KG1 (cell line): ENCODE measurements around the gene CAPZA2.
"Not testable (repeated sequence)": the region's sequence is repeated elsewhere in the genome, so short reads cannot be mapped to it uniquely, and the experiment has no call there.

Experiments
- DNase-seq: peaks from one replicate; lab custom pipeline; 2025; lab: John Stamatoyannopoulos, UW

Gene CAPZA2

DNA sequence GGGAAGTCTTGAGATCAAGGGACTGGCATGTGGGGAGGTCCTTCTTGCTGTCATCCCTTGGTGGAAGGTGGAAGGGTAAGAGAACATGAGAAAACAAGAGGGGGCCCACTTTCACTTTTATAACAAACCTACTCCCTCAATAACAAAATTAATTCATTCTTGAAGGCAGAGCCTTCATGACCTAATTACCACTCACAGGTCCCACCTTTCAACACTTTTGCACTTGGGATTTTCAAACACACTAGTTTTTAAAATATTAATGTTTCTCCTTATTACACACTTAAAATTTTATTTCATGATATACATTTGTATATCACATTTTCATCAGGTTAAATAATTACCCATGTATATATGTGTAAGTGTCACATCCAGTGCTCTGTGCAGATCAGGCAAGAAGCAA is 93.0 kb downstream of the CAPZA2 start:
- DNase-seq: no peak

DNA sequence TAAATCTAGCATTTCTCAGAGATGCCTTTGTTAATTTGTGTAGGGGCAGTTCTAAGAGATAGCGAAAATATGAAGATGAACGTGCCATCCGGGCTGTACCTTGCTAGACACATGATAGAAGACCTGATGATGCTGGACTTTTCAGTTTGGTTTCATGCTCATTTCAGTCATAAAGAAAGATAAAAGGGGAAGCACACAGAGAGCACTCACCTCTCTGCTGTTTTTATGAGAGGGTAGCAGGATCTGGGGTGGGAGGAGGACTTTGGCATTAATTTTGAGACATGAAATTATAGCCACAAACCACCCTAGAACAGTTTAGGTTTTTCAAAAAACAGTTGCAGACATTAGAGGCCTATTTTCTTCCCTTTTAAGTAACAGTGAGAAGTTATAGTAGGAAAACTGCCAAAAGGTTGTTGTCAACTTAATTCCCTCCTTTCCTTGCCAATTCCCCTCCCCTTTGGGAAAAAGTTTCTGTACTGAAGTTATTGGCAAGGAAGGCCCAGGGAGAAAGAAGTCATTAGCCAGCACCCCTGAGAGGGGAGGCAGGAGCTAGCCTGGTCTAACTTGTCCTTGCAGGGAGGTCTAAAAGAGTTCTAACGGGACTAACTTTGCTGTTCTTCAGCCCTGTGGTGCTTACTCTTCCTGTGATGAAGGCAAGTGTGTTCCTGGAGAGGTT is 93.6 kb downstream of the CAPZA2 start:
- no peak for DNase-seq

DNA sequence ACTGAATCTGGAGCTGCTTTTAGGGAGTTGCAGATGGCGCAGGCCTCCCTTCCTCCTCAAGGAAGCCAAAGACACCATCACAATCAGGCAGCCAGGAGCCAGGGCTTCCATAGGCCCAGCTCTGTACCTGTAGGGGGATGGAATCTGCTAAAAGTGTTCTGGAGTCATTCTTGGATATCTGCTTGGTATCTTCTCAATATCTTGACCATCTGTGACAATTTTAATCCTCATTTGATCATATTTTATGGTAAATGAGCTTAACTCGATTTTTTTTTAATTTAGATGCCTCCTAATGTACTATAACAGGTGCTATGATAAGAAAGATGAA is 94.1 kb downstream of the CAPZA2 start:
- no peak for DNase-seq

DNA sequence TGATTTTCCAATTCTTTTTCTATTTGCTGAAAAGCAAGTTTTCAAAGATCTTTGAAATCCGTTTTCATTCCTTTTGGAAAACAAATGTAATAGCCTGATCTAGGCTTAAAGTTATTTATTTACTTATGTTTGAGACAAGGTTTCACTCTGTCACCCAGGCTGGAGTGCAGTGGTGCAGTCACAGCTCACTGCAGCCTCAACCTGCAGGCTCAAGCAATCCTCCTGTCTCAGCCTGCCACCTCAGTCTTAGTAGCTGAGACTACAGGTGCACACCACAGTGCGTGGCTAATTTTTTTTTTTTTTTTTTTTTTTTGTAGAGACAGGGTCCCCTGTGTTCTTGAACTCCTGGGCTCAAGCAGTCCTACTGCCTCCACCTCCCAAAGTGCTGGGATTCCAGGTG is 95.5 kb downstream of the CAPZA2 start:
- no peak for DNase-seq

DNA sequence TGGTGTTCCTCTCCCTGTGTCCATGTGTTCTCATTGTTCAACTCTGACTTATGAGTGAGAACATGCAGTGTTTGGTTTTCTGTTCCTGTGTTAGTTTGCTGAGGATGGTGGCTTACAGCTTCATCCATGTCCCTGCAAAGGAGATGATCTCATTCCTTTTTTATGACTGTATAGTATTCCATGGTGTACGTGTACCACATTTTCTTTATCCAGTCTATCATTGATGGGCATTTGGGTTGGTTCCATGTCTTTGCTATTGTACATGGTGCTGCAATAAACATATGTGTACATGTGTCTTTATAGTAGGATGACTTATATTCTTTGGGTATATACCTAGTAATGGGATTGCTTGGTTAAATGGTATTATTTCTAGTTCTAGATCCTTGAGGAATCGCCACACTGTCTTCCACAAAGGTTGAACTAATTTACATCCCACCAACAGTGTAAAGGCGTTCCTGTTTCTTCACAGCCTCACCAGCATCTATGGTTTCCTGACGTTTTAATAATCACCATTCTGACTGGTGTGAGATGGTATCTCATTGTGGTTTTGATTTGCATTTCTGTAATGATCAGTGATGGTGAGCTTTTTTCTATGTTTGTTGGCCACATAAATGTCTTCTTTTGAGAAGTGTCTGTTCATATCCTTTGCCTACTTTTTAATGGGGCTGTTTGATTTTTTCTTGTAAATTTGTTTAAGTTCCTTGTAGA is 99.7 kb downstream of the CAPZA2 start:
- not testable (repeated sequence) for DNase-seq

DNA sequence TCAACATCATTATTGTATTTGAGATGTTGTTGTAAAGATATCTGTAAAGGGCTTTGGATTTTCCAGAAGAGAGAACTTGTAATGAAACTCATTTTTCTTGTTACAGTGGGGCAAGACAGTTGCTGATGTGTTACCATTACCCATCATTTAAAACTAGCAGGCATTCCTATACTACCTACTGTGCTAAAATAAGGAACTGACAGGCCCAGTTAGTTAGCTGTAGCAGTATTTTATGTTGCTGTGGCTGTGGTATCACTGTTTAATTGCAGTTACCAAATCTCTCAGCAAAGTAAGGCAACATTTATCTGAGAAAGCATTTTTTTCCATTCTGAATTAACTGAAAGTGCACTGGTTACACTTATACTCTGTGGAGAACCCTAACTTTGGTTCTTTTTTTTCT is 100.8 kb downstream of the CAPZA2 start:
- no peak for DNase-seq

DNA sequence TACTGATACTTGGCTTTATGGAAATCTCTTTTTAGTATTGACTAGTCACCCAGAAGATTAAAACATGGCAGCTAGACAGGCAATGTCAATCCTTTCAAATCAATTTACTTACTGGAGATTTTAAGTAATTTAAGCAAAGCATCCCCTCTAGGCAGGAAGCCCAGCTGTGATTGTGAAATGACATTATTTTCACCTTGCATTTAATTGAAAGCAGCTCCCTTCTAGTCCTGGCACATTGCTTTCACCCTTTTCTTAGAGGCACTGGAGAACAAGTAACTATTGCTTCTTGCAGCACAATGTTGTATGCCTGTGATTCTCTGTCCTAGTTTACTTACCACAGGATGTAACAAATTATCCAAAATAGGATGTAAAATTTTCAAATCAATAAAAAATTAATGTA is 104.2 kb downstream of the CAPZA2 start:
- no peak for DNase-seq

DNA sequence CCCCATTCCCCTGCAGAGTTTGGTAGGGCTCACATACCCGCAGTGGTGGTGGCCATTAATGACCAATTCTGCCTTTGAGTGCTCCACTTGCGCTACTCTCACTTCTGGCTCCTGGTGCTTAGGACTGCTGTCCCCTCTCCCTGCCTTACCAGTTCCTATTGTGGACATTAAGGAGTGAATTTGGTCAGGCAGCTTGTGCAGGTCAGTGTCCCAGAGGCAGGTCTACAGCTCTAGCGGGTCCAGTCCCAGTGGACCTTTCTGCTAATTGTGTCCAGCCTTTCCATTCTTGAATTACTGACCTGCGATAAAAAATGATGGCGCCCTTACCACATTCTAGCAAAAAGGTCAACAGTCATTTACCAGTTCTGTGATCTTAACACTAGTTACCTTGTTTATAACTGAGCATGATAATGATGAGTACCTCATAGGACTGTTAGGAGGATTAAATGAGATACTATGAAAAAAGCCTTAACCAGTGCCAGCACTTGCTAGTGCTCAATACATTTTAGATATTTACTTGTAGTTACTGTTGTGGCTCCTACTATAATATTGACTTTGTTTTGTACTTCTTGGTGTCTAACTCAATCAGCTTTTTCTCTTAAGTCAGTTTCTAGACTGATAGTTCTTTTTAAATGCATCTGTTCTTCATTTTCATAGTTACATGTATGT is 105.0 kb downstream of the CAPZA2 start:
- no peak for DNase-seq

DNA sequence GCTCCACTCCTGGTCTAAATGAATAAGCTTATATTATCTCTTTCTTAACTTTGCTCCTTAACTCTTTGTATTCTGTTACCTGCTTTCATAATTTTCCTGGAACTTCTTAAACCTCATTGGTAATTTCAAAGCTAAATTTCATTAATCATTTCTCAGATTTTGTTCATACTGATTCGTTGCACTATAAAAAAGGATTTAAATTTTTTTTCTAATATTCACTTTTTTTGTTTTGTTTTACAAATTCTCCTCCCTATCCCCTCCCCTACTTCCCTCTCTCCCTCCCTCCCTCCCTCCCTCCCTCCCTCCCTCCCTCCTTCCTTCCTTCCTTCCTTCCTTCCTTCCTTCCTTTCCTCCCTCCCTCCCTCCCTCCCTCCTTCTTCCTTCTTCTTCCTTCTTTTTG is 105.6 kb downstream of the CAPZA2 start:
- DNase-seq: no peak

DNA sequence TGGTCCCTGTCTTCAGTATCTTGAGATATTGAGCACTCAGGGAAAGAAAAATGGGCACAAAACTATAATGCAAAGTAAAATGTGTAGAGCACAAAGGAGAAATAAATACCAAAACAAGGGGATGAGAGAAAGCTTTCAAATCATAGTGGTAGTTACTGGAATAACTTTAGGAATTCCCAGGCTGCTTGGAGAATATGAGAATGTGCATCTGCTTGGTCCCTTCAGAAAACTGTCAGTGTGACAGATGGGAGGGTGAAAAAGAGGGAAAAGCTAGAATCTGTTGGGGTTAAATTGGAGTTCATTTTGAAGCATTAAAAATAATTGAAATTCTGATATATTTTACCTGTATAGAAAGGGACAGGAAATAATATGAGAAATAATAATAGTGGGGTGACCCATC is 106.2 kb downstream of the CAPZA2 start:
- DNase-seq: no peak

DNA sequence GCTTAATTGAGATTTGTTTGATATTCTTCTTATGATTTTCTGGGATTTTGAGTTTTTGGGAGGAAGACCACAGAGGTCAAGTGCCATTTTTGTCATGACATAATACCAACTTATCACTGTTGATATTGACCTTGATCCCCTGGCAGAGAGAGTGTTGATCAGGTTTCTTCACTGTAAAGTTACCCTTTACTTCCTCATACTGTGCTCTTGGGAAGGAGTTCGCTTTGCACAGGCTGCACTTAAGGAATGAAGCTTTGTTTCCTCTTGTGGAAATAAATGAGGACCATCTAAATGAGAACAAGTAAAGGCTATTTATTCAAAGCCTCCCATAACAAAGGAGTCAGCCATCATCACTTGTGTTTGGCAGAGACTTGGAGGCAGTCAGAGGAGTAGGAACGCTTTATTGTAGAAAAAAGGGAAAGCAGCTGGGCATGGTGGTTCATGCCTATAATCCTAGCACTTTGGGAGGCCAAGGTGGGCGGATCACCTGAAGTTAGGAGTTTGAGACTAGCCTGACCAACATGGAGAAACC is 107.0 kb downstream of the CAPZA2 start:
- DNase-seq: no peak

DNA sequence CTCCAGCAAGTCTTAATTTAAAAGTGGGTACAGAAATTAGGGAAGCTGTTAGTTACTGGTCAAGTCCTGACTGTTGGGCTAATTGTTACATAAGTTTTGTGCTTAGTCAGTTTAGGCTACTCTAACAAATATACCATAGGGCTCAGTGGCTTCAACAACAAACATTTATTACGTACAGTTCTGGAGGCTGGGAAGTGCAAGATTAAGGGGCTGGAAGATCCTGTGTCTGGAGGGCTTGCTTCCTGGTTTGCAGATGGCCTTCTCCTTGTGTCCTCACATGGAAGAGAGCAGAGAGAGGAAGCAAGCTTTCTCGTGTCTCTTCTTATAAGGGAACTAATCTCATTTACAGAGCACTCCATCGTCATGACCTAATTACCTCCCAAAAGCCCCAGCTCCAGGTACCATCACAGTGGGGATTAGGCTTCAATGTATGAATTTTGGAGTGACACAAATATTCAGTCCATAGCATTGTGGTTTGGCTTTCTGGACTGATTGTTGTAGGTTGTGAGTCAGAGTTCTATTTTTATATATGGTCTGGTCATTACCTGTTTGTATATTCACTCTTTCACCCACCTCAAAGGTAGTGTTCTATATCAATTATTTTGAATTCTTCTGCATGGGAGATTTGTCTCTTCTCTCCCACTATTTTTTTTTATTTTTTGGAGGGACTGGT is 108.0 kb downstream of the CAPZA2 start:
- DNase-seq: no peak

DNA sequence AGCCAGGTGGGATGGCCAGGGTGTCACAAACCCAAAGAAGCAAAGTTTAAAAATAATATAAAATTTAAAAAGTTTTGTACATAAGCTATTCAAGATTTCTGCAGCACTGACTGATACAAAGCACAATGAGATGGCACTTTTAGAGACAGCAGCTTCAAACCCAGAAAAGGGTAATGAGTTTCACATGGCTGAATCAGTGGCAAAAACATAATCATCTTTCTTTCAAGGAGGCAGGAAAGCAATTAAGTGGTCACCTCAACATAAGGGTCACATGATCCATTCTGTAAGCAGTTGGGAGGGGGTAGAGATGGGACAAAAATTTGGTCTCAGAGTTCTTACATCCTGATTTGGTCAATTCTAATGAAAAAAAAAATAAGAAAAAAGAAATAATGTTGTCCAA is 108.8 kb downstream of the CAPZA2 start:
- not testable (repeated sequence) for DNase-seq
